Neural cell (in vitro differentiated cells): ENCODE results near the gene ADARB2. TPM values are rescaled to one million over a fixed set of nuclear protein-coding genes. Genes with fewer than 3 reads are reported as not detected.
A peak's percentile ranks its signal among the peaks of the same experiment; 100 is the strongest.

Experiments
- H2AFZ ChIP-seq: fragments of 200-600, 300-800 bp; sonication (generic), shearing (Covaris generic); 2 replicates; pipeline ENCODE4 v1.6.0; 2014; ENCODE audit warnings: low read depth, mild to moderate bottlenecking, antibody characterized with exemption, low read length, moderate library complexity
- H3F3A ChIP-seq: fragments of 200-600 bp; shearing (Covaris generic); 2 replicates; pipeline ENCODE4 v1.6.1; 2016; ENCODE audit warnings: mild to moderate bottlenecking, moderate library complexity, mixed read lengths, antibody characterized with exemption, low read length; ENCODE audit not compliant: insufficient read depth, poor library complexity, severe bottlenecking
- H3K27ac ChIP-seq: fragments of 200-600, 300-800 bp; sonication (generic), shearing (Covaris generic); 2 replicates; pipeline ENCODE4 v1.5.1; 2014; ENCODE audit warnings: mild to moderate bottlenecking, low read length, moderate library complexity
- H3K27me3 ChIP-seq: fragments of 300-800, 200-600 bp; sonication (generic), shearing (Covaris generic); 2 replicates; pipeline ENCODE4 v1.6.0; 2014; ENCODE audit warnings: mild to moderate bottlenecking, low read depth, low read length, moderate library complexity; ENCODE audit not compliant: insufficient read depth
- H3K36me3 ChIP-seq: fragments of 300-800, 200-600 bp; sonication (generic), shearing (Covaris generic); 2 replicates; pipeline ENCODE4 v1.5.1; 2014; ENCODE audit warnings: mild to moderate bottlenecking, antibody characterized with exemption, low read length, moderate library complexity; ENCODE audit not compliant: insufficient read depth
- H3K4me2 ChIP-seq: fragments of 300-800, 200-600 bp; sonication (generic), shearing (Covaris generic); 2 replicates; pipeline ENCODE4 v1.6.0; 2014; ENCODE audit warnings: mild to moderate bottlenecking, low read length
- H3K4me3 ChIP-seq: fragments of 300-800, 200-600 bp; sonication (generic), shearing (Covaris generic); 2 replicates; pipeline ENCODE4 v1.5.1; 2014; ENCODE audit warnings: mild to moderate bottlenecking, low read length, moderate library complexity
- H3K79me2 ChIP-seq: fragments of 200-600 bp; shearing (Covaris generic); replicated peaks from 2 replicates; pipeline ENCODE4 v1.6.0; 2014; ENCODE audit warnings: mild to moderate bottlenecking, low read length, moderate library complexity; ENCODE audit not compliant: insufficient read depth
- H3K9ac ChIP-seq: fragments of 300-800, 200-600 bp; sonication (generic), shearing (Covaris generic); 2 replicates; pipeline ENCODE4 v1.6.1; 2016; ENCODE audit warnings: mild to moderate bottlenecking, low read length, mixed read lengths
- H3K9me2 ChIP-seq: fragments of 200-600 bp; shearing (Covaris generic); 2 replicates; pipeline ENCODE4 v1.6.1; 2016; ENCODE audit warnings: mild to moderate bottlenecking, low read length, mixed read lengths; ENCODE audit not compliant: insufficient read depth
- H3K9me3 ChIP-seq: fragments of 200-600, 300-800 bp; sonication (generic), shearing (Covaris generic); 2 replicates; pipeline ENCODE4 v1.6.1; 2016; ENCODE audit warnings: mild to moderate bottlenecking, mixed run types, low read length, moderate library complexity, mixed read lengths
- H4K20me1 ChIP-seq: fragments of 200-600 bp; shearing (Covaris generic); 2 replicates; pipeline ENCODE4 v1.6.1; 2016; ENCODE audit warnings: mild to moderate bottlenecking, mixed run types; ENCODE audit not compliant: insufficient read depth
- CTCF ChIP-seq: fragments of 450-650 bp; IDR thresholded peaks from 2 replicates; pipeline ENCODE4 v1.5.1; 2014; ENCODE audit warnings: antibody characterized with exemption, mild to moderate bottlenecking, moderate library complexity; ENCODE audit not compliant: poor library complexity, severe bottlenecking
- EP300 ChIP-seq: fragments of 450-650 bp; conservative IDR thresholded peaks from 2 replicates; pipeline ENCODE4 v1.6.1; 2014; ENCODE audit warnings: antibody characterized with exemption, mild to moderate bottlenecking, moderate library complexity; ENCODE audit not compliant: poor library complexity, severe bottlenecking
- EZH2 ChIP-seq: fragments of 200-600, 300-800 bp; shearing (Covaris generic), sonication (generic); IDR thresholded peaks from 2 replicates; pipeline ENCODE4 v1.6.1; 2014; ENCODE audit warnings: antibody characterized with exemption, low read length, borderline replicate concordance, mild to moderate bottlenecking; ENCODE audit not compliant: insufficient read depth, poor library complexity, severe bottlenecking
- MXI1 ChIP-seq: fragments of 450-650 bp; conservative IDR thresholded peaks from 2 replicates; pipeline ENCODE4 v1.6.1; 2014; ENCODE audit warnings: antibody characterized with exemption, mild to moderate bottlenecking; ENCODE audit not compliant: poor library complexity, severe bottlenecking
- POLR2AphosphoS5 ChIP-seq: IDR thresholded peaks from 2 replicates; pipeline ENCODE4 v1.6.1; 2012
- RAD21 ChIP-seq: fragments of 450-650 bp; conservative IDR thresholded peaks from 2 replicates; pipeline ENCODE4 v1.6.1; 2014; ENCODE audit warnings: antibody characterized with exemption, mild to moderate bottlenecking, moderate library complexity
- SMC3 ChIP-seq: fragments of 450-650 bp; conservative IDR thresholded peaks from 2 replicates; pipeline ENCODE4 v1.6.1; 2014; ENCODE audit warnings: antibody characterized with exemption, mild to moderate bottlenecking, moderate library complexity; ENCODE audit not compliant: poor library complexity
- TAF1 ChIP-seq: IDR thresholded peaks from 2 replicates; pipeline ENCODE4 v1.6.1; 2012; ENCODE audit warnings: low read depth
- polyA plus RNA-seq: library from polyadenylated mRNA; depleted of rRNA; stranded (reverse); fragments of >200 nt; gene quantifications from 2 replicates; pipeline ENCODE4 v1.2.3, GENCODE V29; 2014
- TF ChIP-seq, protein P1 (sequence below): IDR thresholded peaks from 2 replicates; pipeline ENCODE4 v1.6.1; 2012; ENCODE audit warnings: borderline replicate concordance

ADARB2 gene
- polyA plus RNA-seq, 1 donor from 2014 or later, result 3.6 TPM

- Histone ChIP-seq H3K9me3 (no peaks in the 10 kb centered on the region), H4K20me1 (no peaks in the 10 kb centered on the region), H3K4me2 (no peak overlapping the region), H3K79me2 (no peaks in the 10 kb centered on the region), H3K4me3 (no peak overlapping the region), H3K9ac (no peak overlapping the region), H3K36me3 (no peaks in the 10 kb centered on the region), H3K27ac (peak overlapping the region; percentile 34), H3F3A (no peaks in the 10 kb centered on the region), H2AFZ (no peak overlapping the region), H3K9me2 (no peaks in the 10 kb centered on the region), H3K27me3 (no peaks in the 10 kb centered on the region)
- no peak for TF ChIP-seq POLR2AphosphoS5
- no peak for TF ChIP-seq EZH2
- TF ChIP-seq TAF1, result no peak
- TF ChIP-seq MXI1, result no peak
- no peak for TF ChIP-seq CTCF
- TF ChIP-seq, protein P1, sequence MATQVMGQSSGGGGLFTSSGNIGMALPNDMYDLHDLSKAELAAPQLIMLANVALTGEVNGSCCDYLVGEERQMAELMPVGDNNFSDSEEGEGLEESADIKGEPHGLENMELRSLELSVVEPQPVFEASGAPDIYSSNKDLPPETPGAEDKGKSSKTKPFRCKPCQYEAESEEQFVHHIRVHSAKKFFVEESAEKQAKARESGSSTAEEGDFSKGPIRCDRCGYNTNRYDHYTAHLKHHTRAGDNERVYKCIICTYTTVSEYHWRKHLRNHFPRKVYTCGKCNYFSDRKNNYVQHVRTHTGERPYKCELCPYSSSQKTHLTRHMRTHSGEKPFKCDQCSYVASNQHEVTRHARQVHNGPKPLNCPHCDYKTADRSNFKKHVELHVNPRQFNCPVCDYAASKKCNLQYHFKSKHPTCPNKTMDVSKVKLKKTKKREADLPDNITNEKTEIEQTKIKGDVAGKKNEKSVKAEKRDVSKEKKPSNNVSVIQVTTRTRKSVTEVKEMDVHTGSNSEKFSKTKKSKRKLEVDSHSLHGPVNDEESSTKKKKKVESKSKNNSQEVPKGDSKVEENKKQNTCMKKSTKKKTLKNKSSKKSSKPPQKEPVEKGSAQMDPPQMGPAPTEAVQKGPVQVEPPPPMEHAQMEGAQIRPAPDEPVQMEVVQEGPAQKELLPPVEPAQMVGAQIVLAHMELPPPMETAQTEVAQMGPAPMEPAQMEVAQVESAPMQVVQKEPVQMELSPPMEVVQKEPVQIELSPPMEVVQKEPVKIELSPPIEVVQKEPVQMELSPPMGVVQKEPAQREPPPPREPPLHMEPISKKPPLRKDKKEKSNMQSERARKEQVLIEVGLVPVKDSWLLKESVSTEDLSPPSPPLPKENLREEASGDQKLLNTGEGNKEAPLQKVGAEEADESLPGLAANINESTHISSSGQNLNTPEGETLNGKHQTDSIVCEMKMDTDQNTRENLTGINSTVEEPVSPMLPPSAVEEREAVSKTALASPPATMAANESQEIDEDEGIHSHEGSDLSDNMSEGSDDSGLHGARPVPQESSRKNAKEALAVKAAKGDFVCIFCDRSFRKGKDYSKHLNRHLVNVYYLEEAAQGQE, result no peak
- no peak for TF ChIP-seq RAD21
- TF ChIP-seq EP300, result no peak
- no peak for TF ChIP-seq SMC3
Observed at GRCh38 chr10:1150638-1150955, 586.7 kb downstream of the ADARB2 start.

DNA sequence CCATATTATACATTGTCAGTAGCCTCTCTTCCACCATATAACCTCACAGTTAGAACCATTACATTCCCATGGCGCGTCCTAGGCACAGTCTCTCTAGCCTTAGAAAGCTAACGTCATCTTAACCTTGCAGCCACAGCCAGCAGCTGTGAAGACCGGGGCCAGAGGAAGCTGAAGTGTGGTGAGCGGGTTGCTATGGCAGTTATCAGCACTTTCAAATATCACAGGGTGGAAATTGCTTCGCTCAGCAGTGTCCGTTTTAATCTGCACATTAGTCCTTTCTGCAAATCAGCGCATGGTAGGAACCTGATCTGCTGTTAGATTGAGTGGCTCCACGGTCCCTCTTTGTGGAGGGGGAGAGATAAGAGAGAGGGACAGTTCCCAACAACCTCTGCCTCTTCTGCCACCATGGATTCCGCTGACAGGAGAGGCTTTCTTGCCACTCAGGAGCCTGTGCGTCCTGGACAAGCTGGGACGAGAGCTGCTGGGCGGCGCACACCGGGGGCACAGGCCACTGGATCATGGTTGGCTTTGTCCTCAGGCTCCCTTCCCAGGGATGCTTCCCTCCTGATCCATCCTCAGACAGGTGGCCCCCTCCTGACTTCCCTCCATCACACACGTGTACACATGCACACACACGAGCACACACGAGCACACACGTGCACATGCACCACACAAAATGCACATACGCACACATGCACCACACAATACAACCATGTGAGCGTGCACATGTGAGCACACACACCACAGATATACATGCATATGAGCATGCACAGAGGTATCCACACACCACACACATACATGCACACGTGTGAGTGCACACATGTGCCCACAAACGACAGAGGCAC is 587.3 kb downstream of the ADARB2 start:
- H2AFZ ChIP-seq, result no peak overlapping the region

More for the DNA sequence above, 587.3 kb downstream of the ADARB2 start:
- H4K20me1 ChIP-seq, result no peaks in the 10 kb centered on the region
- H3K9me2 ChIP-seq, result no peaks in the 10 kb centered on the region
- no peaks in the 10 kb centered on the region for H3K36me3 ChIP-seq
- H3K9ac ChIP-seq, result no peak overlapping the region
- H3K27me3 ChIP-seq, result no peaks in the 10 kb centered on the region
- no peak overlapping the region for H3K4me3 ChIP-seq
- H3K4me2 ChIP-seq, result no peak overlapping the region
- H3K9me3 ChIP-seq, result no peaks in the 10 kb centered on the region
- TF ChIP-seq EP300 (peak; percentile 45), POLR2AphosphoS5 (peak; percentile 35), RAD21 (peak; percentile 9)
- TF ChIP-seq, protein P1, result no peak
- no peaks in the 10 kb centered on the region for H3K79me2 ChIP-seq
- peak overlapping the region; percentile 34 for H3K27ac ChIP-seq
- no peaks in the 10 kb centered on the region for H3F3A ChIP-seq
